Mucosa of rectum (tissue), 2 donors: Measurements from ENCODE around the gene ROR2.

Experiments
- H3K27ac ChIP-seq, 2 donors: one replicate each; pipeline ENCODE4 v1.7.0; 2013; ENCODE audit warnings: inconsistent platforms in 2 of 2, low read depth in 2 of 2, low read length in 2 of 2
- H3K27me3 ChIP-seq, 2 donors: one replicate each; pipeline ENCODE4 v1.7.0; 2013; ENCODE audit warnings: low read length in 2 of 2; ENCODE audit not compliant: control insufficient read depth in 2 of 2, insufficient read depth in 2 of 2
- H3K36me3 ChIP-seq, 2 donors: one replicate each; pipeline ENCODE4 v1.7.0; 2013; ENCODE audit warnings: low read length in 2 of 2; ENCODE audit not compliant: control insufficient read depth in 2 of 2, insufficient read depth in 2 of 2
- H3K4me1 ChIP-seq, 2 donors: one replicate each; pipeline ENCODE4 v1.7.0; 2013; ENCODE audit warnings: low read length in 2 of 2, mild to moderate bottlenecking in 1 of 2; ENCODE audit not compliant: control insufficient read depth in 2 of 2, insufficient read depth in 2 of 2
- H3K4me3 ChIP-seq, 2 donors: one replicate each; pipeline ENCODE4 v1.7.0; 2013; ENCODE audit warnings: low read length in 2 of 2
- H3K9ac ChIP-seq, 2 donors: one replicate each; pipeline ENCODE4 v1.7.0; 2013; ENCODE audit warnings: low read length in 2 of 2, low read depth in 1 of 2, mild to moderate bottlenecking in 1 of 2
- H3K9me3 ChIP-seq, 2 donors: one replicate each; pipeline ENCODE4 v1.7.0; 2013; ENCODE audit warnings: low read length in 2 of 2; ENCODE audit not compliant: control insufficient read depth in 2 of 2
- donor health status: healthy.
- donor health status: Normal muscosa, but diverticular disease.

Gene ROR2

DNA sequence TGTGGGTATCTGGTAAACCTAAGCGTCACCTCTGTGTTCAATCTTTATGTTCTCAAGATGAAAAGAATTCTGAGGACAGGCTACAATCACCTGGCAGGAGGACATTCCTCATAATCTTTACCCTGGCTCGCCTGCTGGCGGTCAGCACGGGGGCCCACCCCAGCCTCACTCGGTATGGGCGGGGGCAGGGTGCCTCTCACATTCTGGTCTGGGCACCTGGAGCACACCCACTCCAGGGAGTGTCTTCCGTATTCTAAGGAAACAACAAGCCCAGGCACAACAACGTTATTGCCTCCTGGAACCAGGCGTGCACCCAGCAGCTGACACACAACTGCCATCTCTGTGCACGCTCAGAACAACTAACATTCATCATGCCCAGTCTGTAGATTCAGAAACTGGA lies 179.8 kb downstream of the ROR2 start:
- no peak overlapping the region for H3K9ac ChIP-seq
- peak overlapping the region in 1 of 2 donors; percentile 17 for H3K27ac ChIP-seq
- no peaks in the 10 kb centered on the region for H3K36me3 ChIP-seq
- peaks cover 15 to 16% of the 10 kb centered on the region in 2 donors for H3K4me1 ChIP-seq
- peaks cover 0 to 3% of the 10 kb centered on the region in 2 donors for H3K27me3 ChIP-seq
- no peak overlapping the region for H3K4me3 ChIP-seq
- H3K9me3 ChIP-seq: no peaks in the 10 kb centered on the region

DNA sequence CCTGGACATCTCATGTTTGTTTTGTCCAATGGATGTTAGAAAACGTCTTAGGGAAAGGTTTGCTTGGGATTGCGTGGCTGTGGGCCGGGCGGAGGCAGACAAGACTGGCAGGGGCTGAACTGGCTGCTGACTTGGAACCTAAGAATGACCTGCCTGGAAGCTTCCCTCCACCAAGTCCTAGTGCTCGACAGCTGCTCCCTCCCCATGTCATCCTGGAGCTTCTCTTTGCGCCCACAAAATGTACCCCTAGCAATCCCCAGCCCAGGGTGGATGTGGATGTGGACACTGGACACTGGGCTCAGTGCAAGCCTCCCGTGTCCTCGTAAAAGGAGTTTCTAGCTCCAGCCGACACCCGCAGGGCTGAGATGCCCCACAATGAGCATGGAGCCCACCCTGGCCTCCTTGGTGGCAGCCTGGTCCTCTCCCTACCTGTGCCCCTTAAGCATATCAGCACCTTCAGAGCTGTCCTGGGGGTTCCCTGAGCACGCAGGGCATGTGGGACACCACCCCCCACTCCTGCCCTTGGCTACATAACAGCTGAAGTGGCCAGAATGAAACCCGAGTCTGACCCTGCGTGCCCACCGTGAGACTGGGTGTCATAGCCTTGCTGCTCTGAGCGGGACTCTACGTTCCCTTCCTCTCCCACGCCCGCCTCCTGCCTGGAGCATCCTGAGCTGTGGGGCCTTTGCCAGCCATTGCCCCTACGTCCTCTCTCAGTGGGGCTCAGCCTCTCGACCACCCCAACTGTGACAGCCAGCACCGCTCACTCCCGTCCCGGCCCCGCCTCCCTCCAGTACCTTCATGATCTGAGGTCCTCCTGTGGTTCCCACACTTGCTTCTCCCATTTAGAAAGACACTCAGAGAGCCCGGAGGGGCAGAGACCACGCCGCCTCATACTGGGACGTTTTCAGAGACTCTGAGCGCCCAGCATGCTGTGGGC lies 180.8 kb downstream of the ROR2 start:
- no peak overlapping the region for H3K9ac ChIP-seq
- H3K27me3 ChIP-seq: peaks cover 0 to 3% of the 10 kb centered on the region in 2 donors
- no peak overlapping the region for H3K27ac ChIP-seq
- H3K4me3 ChIP-seq: no peak overlapping the region
- H3K36me3 ChIP-seq: no peaks in the 10 kb centered on the region
- H3K9me3 ChIP-seq: no peaks in the 10 kb centered on the region
- peaks cover 15 to 16% of the 10 kb centered on the region in 2 donors for H3K4me1 ChIP-seq

DNA sequence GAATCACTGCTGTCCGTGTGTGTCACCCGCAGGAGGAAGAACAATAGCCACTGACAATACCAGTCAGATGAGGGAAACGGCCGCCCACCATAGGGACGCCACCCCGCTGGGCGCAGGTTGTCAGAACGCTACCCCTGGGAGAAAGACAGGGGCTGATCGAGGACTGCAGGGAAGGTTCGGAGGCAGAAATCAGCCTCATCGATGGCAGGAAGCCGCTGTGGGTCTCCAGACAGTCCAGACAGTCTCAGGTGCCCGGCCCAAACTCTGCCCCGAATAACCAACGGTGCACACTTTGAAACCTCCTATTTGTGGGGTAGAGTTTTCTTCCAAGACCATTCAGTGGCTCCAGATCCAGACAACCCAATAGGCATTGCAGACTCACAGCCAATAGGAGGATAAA lies 181.5 kb downstream of the ROR2 start:
- H3K27ac ChIP-seq: no peak overlapping the region
- no peaks in the 10 kb centered on the region for H3K9me3 ChIP-seq
- H3K27me3 ChIP-seq: no peaks in the 10 kb centered on the region
- H3K4me1 ChIP-seq: peaks cover 15 to 16% of the 10 kb centered on the region in 2 donors
- H3K36me3 ChIP-seq: no peaks in the 10 kb centered on the region
- no peak overlapping the region for H3K4me3 ChIP-seq
- no peak overlapping the region for H3K9ac ChIP-seq

DNA sequence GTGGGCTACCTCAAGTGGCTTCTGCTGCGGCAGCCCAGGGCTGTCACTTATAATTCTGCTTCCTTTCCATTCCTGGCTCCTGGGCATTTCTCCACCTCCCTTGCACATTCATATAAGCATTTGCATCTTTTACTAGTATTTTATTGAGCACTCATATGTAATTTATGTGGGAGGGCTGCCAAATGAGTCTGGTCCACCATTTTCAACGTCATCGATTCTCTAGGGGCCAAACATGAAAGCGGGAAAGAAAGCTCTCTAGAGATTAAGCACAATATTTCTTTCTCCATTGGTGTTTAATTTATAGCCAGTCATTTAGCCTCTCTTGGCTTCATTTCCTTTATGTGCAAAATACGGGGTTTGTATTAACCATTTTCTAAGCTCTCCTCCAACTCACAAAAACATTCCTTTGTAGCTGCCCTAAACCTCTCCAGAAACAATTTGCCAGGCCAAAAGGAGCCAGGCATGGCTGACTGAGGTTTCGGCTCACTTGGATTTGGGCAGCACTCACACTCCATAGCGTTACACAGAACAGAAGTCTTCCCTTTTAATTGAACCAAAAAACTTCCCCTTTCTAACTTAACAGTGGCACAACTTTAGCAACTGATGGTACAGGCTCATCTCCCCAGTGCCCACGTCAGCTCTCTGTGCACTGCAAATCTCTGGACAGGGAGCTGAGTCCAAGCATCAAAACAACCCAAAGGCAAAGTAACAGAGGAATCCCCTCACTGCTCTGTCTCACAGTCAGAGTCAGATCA lies 183.5 kb downstream of the ROR2 start:
- Histone ChIP-seq H3K9ac (no peak overlapping the region), H3K4me3 (no peak overlapping the region), H3K9me3 (no peaks in the 10 kb centered on the region), H3K4me1 (peaks cover 13 to 15% of the 10 kb centered on the region in 2 donors), H3K27ac (no peak overlapping the region), H3K27me3 (no peaks in the 10 kb centered on the region), H3K36me3 (no peaks in the 10 kb centered on the region)

DNA sequence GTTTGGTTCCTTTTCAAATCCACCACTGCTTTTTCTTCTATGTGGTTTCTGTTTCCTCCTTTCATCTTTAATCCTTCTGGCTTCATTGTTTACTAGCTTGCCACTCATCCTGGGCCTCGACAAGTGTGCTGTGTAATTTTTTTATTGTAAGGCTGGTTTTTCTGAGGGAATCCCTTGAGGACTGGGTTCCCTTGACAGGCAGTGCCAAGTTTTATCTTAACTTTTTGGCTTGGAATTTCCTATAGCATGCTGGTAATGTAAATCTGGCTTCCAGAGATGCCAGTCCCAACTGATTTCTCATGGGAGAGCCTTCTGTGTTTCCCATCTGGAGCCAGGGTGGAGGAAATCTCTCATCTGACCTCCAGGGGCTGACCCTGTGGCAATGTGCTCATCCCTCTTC lies 184.7 kb downstream of the ROR2 start:
- Histone ChIP-seq H3K27ac (no peak overlapping the region), H3K4me1 (peaks cover 4 to 8% of the 10 kb centered on the region in 2 donors), H3K27me3 (no peaks in the 10 kb centered on the region), H3K36me3 (no peaks in the 10 kb centered on the region), H3K9me3 (no peaks in the 10 kb centered on the region), H3K9ac (no peak overlapping the region), H3K4me3 (no peak overlapping the region)

DNA sequence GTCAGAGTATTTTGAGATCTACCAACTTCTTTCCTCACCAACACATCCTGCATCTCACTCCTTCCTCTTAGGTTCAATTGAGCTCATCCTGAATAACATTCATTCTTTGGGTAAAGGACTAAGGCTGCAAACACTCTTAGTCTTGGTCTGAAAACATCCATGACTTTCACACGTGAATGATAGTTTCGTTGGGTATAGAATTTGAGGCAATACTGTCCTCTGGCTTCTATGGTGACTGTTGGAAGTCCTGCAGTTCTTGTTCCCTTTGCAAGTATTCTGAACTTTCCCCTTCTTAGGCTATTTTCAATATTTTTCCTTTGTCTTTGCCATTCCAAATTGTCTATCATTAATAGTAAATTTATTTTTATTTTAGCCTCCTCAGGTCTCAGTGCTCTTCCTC lies 185.4 kb downstream of the ROR2 start:
- Histone ChIP-seq H3K27me3 (no peaks in the 10 kb centered on the region), H3K4me3 (no peak overlapping the region), H3K9me3 (no peaks in the 10 kb centered on the region), H3K4me1 (peaks cover 0 to 7% of the 10 kb centered on the region in 2 donors), H3K36me3 (no peaks in the 10 kb centered on the region), H3K27ac (no peak overlapping the region), H3K9ac (no peak overlapping the region)

DNA sequence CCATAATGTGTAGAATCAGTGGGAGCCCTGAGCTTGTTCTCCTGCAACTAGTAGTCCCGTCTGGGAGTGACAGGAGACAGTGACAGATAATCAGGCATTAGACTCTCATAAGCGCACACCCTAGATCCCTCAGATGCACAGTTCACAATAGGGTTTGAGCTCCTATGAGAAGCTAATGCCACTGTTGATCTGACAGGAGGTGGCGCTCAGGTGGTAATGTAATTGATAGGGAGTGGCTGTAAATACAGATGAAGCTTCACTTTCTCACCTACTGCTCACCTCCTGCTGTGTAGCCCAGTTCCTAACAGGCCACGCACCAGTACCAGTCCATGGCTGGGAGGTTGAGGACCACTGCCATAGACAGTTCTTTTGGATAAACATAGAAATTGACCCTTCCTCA lies 188.7 kb downstream of the ROR2 start:
- H3K4me1 ChIP-seq: peaks cover 0 to 11% of the 10 kb centered on the region in 2 donors
- no peak overlapping the region for H3K4me3 ChIP-seq

DNA sequence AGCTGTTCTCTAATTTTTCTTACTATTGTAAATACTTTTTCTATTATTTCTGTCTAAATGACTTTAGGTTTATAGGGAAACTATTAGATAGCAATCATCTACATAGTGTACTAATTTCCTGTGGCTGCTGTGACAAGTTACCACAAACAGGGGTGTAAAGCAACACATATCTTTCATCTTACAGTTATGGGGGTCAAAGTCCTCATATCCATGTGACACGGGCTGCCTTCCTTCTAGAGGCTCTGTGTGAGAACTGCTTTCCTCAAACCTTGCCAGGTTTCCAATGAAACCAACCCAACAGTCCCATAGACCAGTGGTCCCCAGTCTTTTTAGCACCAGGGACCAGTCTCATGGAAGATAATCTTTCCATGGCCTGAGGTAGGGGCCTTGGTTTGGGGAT lies 189.1 kb downstream of the ROR2 start:
- Histone ChIP-seq H3K9me3 (no peaks in the 10 kb centered on the region), H3K9ac (no peak overlapping the region), H3K4me1 (peaks cover 0 to 11% of the 10 kb centered on the region in 2 donors), H3K27me3 (no peaks in the 10 kb centered on the region), H3K36me3 (no peaks in the 10 kb centered on the region), H3K27ac (peak overlapping the region; percentile 26 to 59), H3K4me3 (no peak overlapping the region)

More for the DNA sequence above, 188.7 kb downstream of the ROR2 start:
- H3K9ac ChIP-seq: no peak overlapping the region
- no peaks in the 10 kb centered on the region for H3K9me3 ChIP-seq
- H3K27ac ChIP-seq: peak overlapping the region; percentile 26 to 59
- H3K27me3 ChIP-seq: no peaks in the 10 kb centered on the region
- H3K36me3 ChIP-seq: no peaks in the 10 kb centered on the region

DNA sequence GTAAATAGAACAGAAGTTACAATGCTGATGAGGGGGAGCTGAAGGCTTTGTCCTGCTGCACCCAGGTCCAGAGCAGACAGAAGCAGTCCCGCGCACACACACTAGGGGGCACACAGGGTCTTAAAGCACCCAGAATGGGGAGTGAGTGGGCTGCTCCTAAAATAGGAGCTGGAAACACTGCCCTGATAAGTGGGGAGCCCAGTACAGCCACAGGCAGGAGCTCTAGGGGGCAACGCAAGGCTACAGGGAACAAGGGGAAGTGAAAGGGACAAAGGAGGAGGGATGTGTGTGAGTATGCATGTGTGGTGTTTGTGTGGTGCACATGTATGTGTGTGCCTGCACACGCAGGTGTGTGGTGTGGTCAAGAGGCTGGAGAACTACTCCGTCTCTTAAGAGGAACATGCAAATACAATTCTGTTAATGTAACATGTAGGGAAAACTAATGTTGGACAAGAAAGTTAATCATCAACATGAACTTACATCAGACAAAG lies 191.5 kb downstream of the ROR2 start:
- no peaks in the 10 kb centered on the region for H3K27me3 ChIP-seq
- no peak overlapping the region for H3K27ac ChIP-seq
- no peak overlapping the region for H3K4me3 ChIP-seq
- no peaks in the 10 kb centered on the region for H3K9me3 ChIP-seq
- H3K4me1 ChIP-seq: peaks cover 0 to 11% of the 10 kb centered on the region in 2 donors
- H3K9ac ChIP-seq: no peak overlapping the region
- H3K36me3 ChIP-seq: no peaks in the 10 kb centered on the region

DNA sequence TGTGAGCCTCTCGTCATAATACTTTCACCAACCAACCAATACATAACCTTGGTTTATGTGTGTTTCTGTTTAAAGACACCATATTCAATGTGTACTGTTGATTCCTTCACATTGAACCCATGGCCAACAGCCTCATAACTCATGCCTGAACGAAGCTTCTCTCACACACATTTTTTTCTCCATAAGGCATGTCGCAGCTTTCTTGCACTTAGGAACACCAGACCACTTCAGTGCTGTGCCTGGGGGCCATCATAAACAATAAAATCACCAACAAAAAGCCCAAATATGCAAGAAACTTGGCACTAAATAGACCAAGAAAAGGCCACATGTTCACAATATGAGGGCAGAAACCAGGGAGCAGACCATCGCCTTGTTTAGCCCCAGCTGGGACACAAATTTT lies 192.2 kb downstream of the ROR2 start:
- H3K9me3 ChIP-seq: no peaks in the 10 kb centered on the region
- H3K4me1 ChIP-seq: peaks cover 0 to 11% of the 10 kb centered on the region in 2 donors
- H3K36me3 ChIP-seq: no peaks in the 10 kb centered on the region
- H3K9ac ChIP-seq: no peak overlapping the region
- H3K4me3 ChIP-seq: no peak overlapping the region
- no peak overlapping the region for H3K27ac ChIP-seq
- no peaks in the 10 kb centered on the region for H3K27me3 ChIP-seq
